Choroid plexus epithelial cell (primary cell): ENCODE results near the gene SATB1.

ENCODE experiments used
- DNase-seq: peaks from one replicate; pipeline ENCODE4 v3.0.0-alpha.2; 2010; ENCODE audit warnings: low read depth
- H3K4me3 ChIP-seq: 2 replicates; pipeline ENCODE4 v1.5.1; 2011; ENCODE audit warnings: low read depth, mild to moderate bottlenecking, control low read depth, low read length, moderate library complexity
- CTCF ChIP-seq: conservative IDR thresholded peaks from 2 replicates; pipeline ENCODE4 v1.5.1; 2011; ENCODE audit warnings: low read depth, mild to moderate bottlenecking, control low read depth, inconsistent platforms, low read length, moderate library complexity

The SATB1 gene

GRCh38 chr3:18346097-18346496 lies 79.0 kb downstream of the SATB1 start:
- no peak for DNase-seq
- H3K4me3 ChIP-seq, result no peak overlapping the region
- no peak for TF ChIP-seq CTCF

GRCh38 chr3:18345015-18345367 lies 80.1 kb downstream of the SATB1 start:
- no peak overlapping the region for H3K4me3 ChIP-seq
- no peak for DNase-seq
- TF ChIP-seq CTCF, result no peak

DNA sequence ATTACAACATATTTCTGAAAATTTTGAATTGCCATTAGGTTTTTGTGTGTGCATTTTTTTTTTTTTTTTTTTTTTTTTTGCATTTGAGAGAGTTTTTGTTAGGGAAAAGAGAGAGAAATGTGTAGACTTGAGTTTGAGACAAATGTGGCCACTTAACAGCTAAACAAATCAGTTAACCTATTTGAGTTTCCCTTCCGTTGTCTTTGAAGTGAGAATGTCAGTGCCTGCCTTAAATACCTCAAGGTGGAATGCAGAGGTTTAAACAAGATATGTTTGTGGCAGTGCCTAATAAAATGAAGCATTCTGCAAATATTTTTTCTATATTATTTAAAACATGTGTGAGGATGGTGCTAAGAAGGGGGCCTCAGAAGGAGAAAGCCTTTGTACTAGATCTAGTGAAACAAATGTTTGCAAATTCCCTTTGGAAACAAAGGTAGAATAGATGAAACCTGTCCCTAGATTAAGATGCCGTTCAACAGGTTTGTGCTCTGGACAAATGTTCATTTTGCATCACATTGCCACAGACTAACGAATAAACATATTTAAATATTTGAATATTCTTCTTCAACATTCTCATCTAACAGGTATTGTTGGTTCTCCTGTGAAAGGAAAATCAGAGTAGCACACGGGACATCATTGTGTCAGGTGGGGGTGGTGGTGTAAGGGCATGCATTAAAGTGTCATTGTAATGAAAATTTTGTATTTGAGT lies 80.7 kb downstream of the SATB1 start:
- TF ChIP-seq CTCF, result no peak
- no peak overlapping the region for H3K4me3 ChIP-seq
- no peak for DNase-seq

GRCh38 chr3:18343809-18344208 lies 81.3 kb downstream of the SATB1 start:
- DNase-seq, result no peak

GRCh38 chr3:18338827-18339514 lies 86.2 kb downstream of the SATB1 start:
- DNase-seq, result no peak
- H3K4me3 ChIP-seq, result no peak overlapping the region
- TF ChIP-seq CTCF, result no peak

More at GRCh38 chr3:18343809-18344208, 81.3 kb downstream of the SATB1 start:
- TF ChIP-seq CTCF, result no peak
- no peak overlapping the region for H3K4me3 ChIP-seq

GRCh38 chr3:18337231-18337630 lies 87.9 kb downstream of the SATB1 start:
- DNase-seq, result no peak
- H3K4me3 ChIP-seq, result no peak overlapping the region
- TF ChIP-seq CTCF, result no peak
